ENCODE results near the gene MAPKAP1. TPM values are rescaled to one million over a fixed set of nuclear protein-coding genes. Genes with fewer than 3 reads are reported as not detected.

MAPKAP1 gene
- total RNA-seq, 2 experiments from 2014 or later = 53.2 to 59.4 TPM

- DNase-seq (no peak), ATAC-seq (no peak)
- CTCF ChIA-PET = no interaction called here
- Mint-ChIP-seq H3K27ac (no peak overlapping the region), H3K9me3 (ENCODE audit: low read depth) (no peaks in the 10 kb centered on the region), H3K36me3 (no peaks in the 10 kb centered on the region), H3K4me3 (no peak overlapping the region), H3K27me3 (no peaks in the 10 kb centered on the region), H3K4me1 (no peaks in the 10 kb centered on the region)
Observed at GRCh38 chr9:125425170-125425897, 281.7 kb downstream of the MAPKAP1 start.

- H3K4me3 Mint-ChIP-seq = no peak overlapping the region
- H3K9me3 Mint-ChIP-seq (ENCODE audit: low read depth) = no peaks in the 10 kb centered on the region
- H3K4me1 Mint-ChIP-seq = no peaks in the 10 kb centered on the region
- H3K27ac Mint-ChIP-seq = no peak overlapping the region
- no peak for ATAC-seq
- H3K36me3 Mint-ChIP-seq = no peaks in the 10 kb centered on the region
- no peak for DNase-seq
- CTCF ChIA-PET = interaction anchor here (1.5 kb wide), 1 partner anchor 16 kb away, joined by 8 read pairs; no protein-coding TSS in a partner anchor
- no peaks in the 10 kb centered on the region for H3K27me3 Mint-ChIP-seq
Observed at GRCh38 chr9:125423964-125424363, 283.0 kb downstream of the MAPKAP1 start.

- ATAC-seq (no peak), DNase-seq (no peak)
- no peak overlapping the region for H3K27ac Mint-ChIP-seq
- no peak overlapping the region for H3K4me3 Mint-ChIP-seq
- H3K9me3 Mint-ChIP-seq (ENCODE audit: low read depth) = no peaks in the 10 kb centered on the region
- no peaks in the 10 kb centered on the region for H3K36me3 Mint-ChIP-seq
- CTCF ChIA-PET = interaction anchor here (1.5 kb wide), 1 partner anchor 15 kb away, joined by 8 read pairs; no protein-coding TSS in a partner anchor
- H3K27me3 Mint-ChIP-seq = no peaks in the 10 kb centered on the region
- H3K4me1 Mint-ChIP-seq = no peaks in the 10 kb centered on the region
Observed at GRCh38 chr9:125422853-125423252, 284.2 kb downstream of the MAPKAP1 start.

- CTCF ChIA-PET = no interaction called here
- Mint-ChIP-seq H3K36me3 (no peaks in the 10 kb centered on the region), H3K27me3 (no peaks in the 10 kb centered on the region), H3K9me3 (ENCODE audit: low read depth) (no peaks in the 10 kb centered on the region), H3K4me1 (no peaks in the 10 kb centered on the region), H3K4me3 (no peak overlapping the region), H3K27ac (no peak overlapping the region)
- ATAC-seq = no peak
- DNase-seq = no peak
Observed at GRCh38 chr9:125421591-125422181, 285.3 kb downstream of the MAPKAP1 start.

DNA sequence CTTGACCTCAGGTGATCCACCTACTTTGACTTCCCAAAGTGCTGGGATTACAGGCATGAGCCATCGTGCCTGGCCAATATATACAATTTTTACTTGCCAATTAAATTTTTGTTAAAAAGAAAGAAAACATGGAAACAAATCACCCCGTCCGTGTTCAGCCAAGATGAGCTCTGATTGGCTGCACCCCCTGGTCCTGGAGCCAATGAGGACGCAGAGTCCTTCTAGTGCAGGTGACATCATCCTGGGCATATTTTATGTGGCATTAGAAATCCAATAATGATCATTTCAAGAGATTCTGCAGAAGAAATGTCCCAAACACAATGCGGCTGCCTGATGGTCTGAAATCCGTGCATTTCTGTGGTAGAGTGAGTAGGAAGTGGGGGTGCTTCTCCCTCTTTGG lies 285.8 kb downstream of the MAPKAP1 start:
- H3K27me3 Mint-ChIP-seq = no peaks in the 10 kb centered on the region
- H3K36me3 Mint-ChIP-seq = no peaks in the 10 kb centered on the region
- DNase-seq (no peak), ATAC-seq (no peak)
- no peaks in the 10 kb centered on the region for H3K9me3 Mint-ChIP-seq (ENCODE audit: low read depth)
- no peak overlapping the region for H3K4me3 Mint-ChIP-seq
- CTCF ChIA-PET = interaction anchor here (0.8 kb wide), 1 partner anchor 14 kb away, joined by 3 read pairs; no protein-coding TSS in a partner anchor
- H3K4me1 Mint-ChIP-seq = no peaks in the 10 kb centered on the region
- no peak overlapping the region for H3K27ac Mint-ChIP-seq

DNA sequence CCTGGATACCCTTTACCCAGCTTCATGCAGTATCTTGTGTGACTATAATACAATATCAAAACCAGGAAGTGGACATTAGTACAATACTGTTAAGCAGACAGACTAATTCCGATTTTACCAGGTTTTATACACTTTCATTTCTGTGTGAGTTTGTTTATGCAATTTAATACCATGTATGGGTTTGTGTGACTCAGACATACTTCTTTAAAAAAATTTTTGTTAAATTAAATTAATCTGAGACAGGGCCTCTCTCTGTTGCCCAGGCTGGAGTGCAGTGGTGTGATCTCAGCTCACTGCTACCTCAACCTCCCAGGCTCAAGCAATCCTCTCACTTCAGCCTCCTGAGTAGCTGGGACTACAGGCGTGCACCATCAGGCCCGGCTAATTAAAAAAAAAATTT lies 288.6 kb downstream of the MAPKAP1 start:
- Mint-ChIP-seq H3K4me3 (no peak overlapping the region), H3K27me3 (no peaks in the 10 kb centered on the region), H3K36me3 (no peaks in the 10 kb centered on the region), H3K9me3 (ENCODE audit: low read depth) (no peaks in the 10 kb centered on the region), H3K27ac (no peak overlapping the region), H3K4me1 (no peaks in the 10 kb centered on the region)
- CTCF ChIA-PET = interaction anchor here (3.0 kb wide), 1 partner anchor 10 kb away, joined by 17 read pairs; no protein-coding TSS in a partner anchor
- ATAC-seq = no peak
- DNase-seq = no peak

GRCh38 chr9:125416517-125416916 lies 290.5 kb downstream of the MAPKAP1 start:
- H3K9me3 Mint-ChIP-seq (ENCODE audit: low read depth) = no peaks in the 10 kb centered on the region
- CTCF ChIA-PET = interaction anchor here (1.0 kb wide), 1 partner anchor 9 kb away, joined by 4 read pairs; no protein-coding TSS in a partner anchor
- H3K36me3 Mint-ChIP-seq = no peaks in the 10 kb centered on the region
- no peaks in the 10 kb centered on the region for H3K27me3 Mint-ChIP-seq
- DNase-seq = no peak
- no peak overlapping the region for H3K27ac Mint-ChIP-seq
- no peaks in the 10 kb centered on the region for H3K4me1 Mint-ChIP-seq
- ATAC-seq = no peak
- H3K4me3 Mint-ChIP-seq = no peak overlapping the region

- no peaks in the 10 kb centered on the region for H3K9me3 Mint-ChIP-seq (ENCODE audit: low read depth)
- ATAC-seq = no peak
- H3K4me3 Mint-ChIP-seq = no peak overlapping the region
- H3K27ac Mint-ChIP-seq = no peak overlapping the region
- DNase-seq = no peak
- no peaks in the 10 kb centered on the region for H3K27me3 Mint-ChIP-seq
- CTCF ChIA-PET = interaction anchor here (1.0 kb wide), 1 partner anchor 8 kb away, joined by 4 read pairs; no protein-coding TSS in a partner anchor
- no peaks in the 10 kb centered on the region for H3K36me3 Mint-ChIP-seq
- no peaks in the 10 kb centered on the region for H3K4me1 Mint-ChIP-seq
Observed at GRCh38 chr9:125415583-125416460, 291.2 kb downstream of the MAPKAP1 start.

DNA sequence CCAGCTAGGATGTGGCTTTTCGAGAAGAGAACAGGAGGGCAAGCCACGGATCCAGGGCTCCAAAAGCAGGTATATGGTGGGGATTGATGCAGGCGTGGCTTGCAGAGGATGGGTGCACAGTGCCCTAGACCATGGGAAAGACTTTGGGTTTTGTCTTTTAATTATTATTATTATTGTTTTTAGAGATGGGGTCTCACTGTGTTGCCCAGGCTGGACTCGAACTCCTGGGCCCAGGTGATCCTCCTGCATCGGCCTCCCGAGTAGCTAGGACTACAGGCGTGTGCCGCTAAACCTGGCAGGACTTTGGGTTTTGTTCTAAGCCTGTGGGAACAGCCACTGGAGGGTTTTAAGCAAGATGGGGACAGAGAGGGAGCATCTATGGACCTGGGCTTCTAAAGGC lies 293.4 kb downstream of the MAPKAP1 start:
- ATAC-seq (no peak), DNase-seq (no peak)
- CTCF ChIA-PET = interaction anchor here (0.6 kb wide), 1 partner anchor 568 kb away, joined by 3 read pairs; no protein-coding TSS in a partner anchor
- Mint-ChIP-seq H3K36me3 (peaks cover 1% of the 10 kb centered on the region), H3K9me3 (ENCODE audit: low read depth) (no peaks in the 10 kb centered on the region), H3K4me3 (no peak overlapping the region), H3K27me3 (peaks cover 14% of the 10 kb centered on the region), H3K27ac (no peak overlapping the region), H3K4me1 (peaks cover 8% of the 10 kb centered on the region)

GRCh38 chr9:125412166-125412565 lies 294.8 kb downstream of the MAPKAP1 start:
- CTCF ChIA-PET = interaction anchor here (1.5 kb wide), 1 partner anchor 9 kb away, joined by 3 read pairs; no protein-coding TSS in a partner anchor
- peaks cover 12% of the 10 kb centered on the region for H3K4me1 Mint-ChIP-seq

DNA sequence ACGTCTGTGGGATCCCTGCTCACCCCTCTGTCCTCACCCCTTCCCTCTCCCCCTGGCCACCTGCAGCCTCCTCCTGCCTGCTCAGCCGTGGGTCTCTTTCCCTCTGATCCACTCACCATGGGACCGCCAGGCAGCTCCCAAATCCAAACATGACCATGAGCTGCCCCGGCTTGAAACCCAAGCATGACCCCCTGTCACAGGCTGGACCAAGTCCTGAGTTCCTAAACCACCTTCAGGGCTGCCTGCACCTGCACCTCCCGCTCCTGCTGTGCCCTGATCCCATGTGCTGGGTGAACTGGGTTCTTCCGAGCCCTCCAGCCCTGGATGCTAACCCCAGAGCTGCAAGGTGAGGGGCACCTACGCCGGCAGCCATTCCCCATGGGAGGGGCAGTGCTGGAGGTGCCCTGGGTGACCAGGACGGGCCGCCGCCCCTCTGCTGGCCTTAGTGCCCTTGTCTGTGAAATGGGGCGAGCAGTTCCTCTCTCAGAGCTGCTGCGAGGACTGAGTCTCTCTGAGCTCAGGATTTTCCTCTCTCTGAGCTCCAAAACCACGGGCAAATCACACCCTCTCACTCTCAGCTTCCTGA lies 295.7 kb downstream of the MAPKAP1 start:
- Mint-ChIP-seq H3K4me1 (peaks cover 12% of the 10 kb centered on the region), H3K27me3 (peaks cover 22% of the 10 kb centered on the region), H3K36me3 (peaks cover 1% of the 10 kb centered on the region), H3K27ac (no peak overlapping the region), H3K4me3 (no peak overlapping the region), H3K9me3 (ENCODE audit: low read depth) (no peaks in the 10 kb centered on the region)
- DNase-seq = no peak
- no peak for ATAC-seq
- CTCF ChIA-PET = no interaction called here

More at GRCh38 chr9:125412166-125412565, 294.8 kb downstream of the MAPKAP1 start:
- Mint-ChIP-seq H3K4me3 (no peak overlapping the region), H3K27ac (no peak overlapping the region), H3K27me3 (peaks cover 19% of the 10 kb centered on the region), H3K9me3 (ENCODE audit: low read depth) (no peaks in the 10 kb centered on the region), H3K36me3 (peaks cover 1% of the 10 kb centered on the region)
- DNase-seq (no peak), ATAC-seq (no peak)

- Mint-ChIP-seq H3K36me3 (peaks cover 1% of the 10 kb centered on the region), H3K4me3 (no peak overlapping the region), H3K27me3 (peaks cover 22% of the 10 kb centered on the region), H3K9me3 (ENCODE audit: low read depth) (no peaks in the 10 kb centered on the region), H3K27ac (no peak overlapping the region), H3K4me1 (peaks cover 12% of the 10 kb centered on the region)
- no peak for DNase-seq
- no peak for ATAC-seq
- CTCF ChIA-PET = no interaction called here
Observed at GRCh38 chr9:125410522-125410894, 296.5 kb downstream of the MAPKAP1 start.

Data from activated CD8-positive, alpha-beta memory T cell treated with anti-CD3 and anti-CD28 coated beads, Interleukin-2, amount 10 ng/mL, durations not matched to agents 7 days and 5 days (primary cell).